Posterior cingulate gyrus (tissue), 11 donors: Measurements from ENCODE around the gene ARNT2.

Experiments
- DNase-seq, 10 donors: peaks; one replicate each; pipeline versions ENCODE4 v3.0.0 to v3.0.0-alpha.2; 2020 to 2021; ENCODE audit warnings: mixed read lengths in 3 of 10
- intact Hi-C: fragments of 100-400 bp; cut with DNase I; formaldehyde crosslinking; loops from one replicate; pipeline ENCODE4 v1.15.1; 2023

Gene ARNT2

GRCh38 chr15:80437334-80437891 is 33.2 kb downstream of the ARNT2 start:
- intact Hi-C loops: no loop called here
- DNase-seq: no peak

GRCh38 chr15:80439140-80439539 is 35.0 kb downstream of the ARNT2 start:
- intact Hi-C loops: no loop called here
- DNase-seq: no peak

GRCh38 chr15:80440024-80440423 is 35.8 kb downstream of the ARNT2 start:
- no peak for DNase-seq
- intact Hi-C loops: no loop called here

- no peak for DNase-seq
- intact Hi-C loops: no loop called here
These were observed 36.9 kb downstream of the ARNT2 start for GRCh38 chr15:80441041-80441440.

- no peak for DNase-seq
These were observed 37.5 kb downstream of the ARNT2 start for GRCh38 chr15:80441714-80442113.

GRCh38 chr15:80442728-80443403 is 38.7 kb downstream of the ARNT2 start:
- intact Hi-C loops: no loop called here
- no peak for DNase-seq

More at GRCh38 chr15:80441714-80442113, 37.5 kb downstream of the ARNT2 start:
- intact Hi-C loops: no loop called here

- no peak for DNase-seq
- intact Hi-C loops: no loop called here
These were observed 40.6 kb downstream of the ARNT2 start for GRCh38 chr15:80444680-80445251.

- intact Hi-C loops: no loop called here
- no peak for DNase-seq
These were observed 41.3 kb downstream of the ARNT2 start for GRCh38 chr15:80445300-80446041.

GRCh38 chr15:80447077-80447476 is 42.9 kb downstream of the ARNT2 start:
- intact Hi-C loops: no loop called here
- no peak for DNase-seq

GRCh38 chr15:80449825-80450224 is 45.6 kb downstream of the ARNT2 start:
- no peak for DNase-seq
- intact Hi-C loops: no loop called here

GRCh38 chr15:80450811-80451321 is 46.7 kb downstream of the ARNT2 start:
- intact Hi-C loops: no loop called here
- no peak for DNase-seq

- intact Hi-C loops: no loop called here
- DNase-seq: no peak
These were observed 48.0 kb downstream of the ARNT2 start for GRCh38 chr15:80452166-80452565.

GRCh38 chr15:80455051-80455648 is 51.0 kb downstream of the ARNT2 start:
- no peak for DNase-seq
- intact Hi-C loops: loop anchor here (1.0 to 5.0 kb wide), 4 partner anchors 57 to 516 kb away; no protein-coding TSS in a partner anchor

- peak in 7 of 10 donors; percentile 42 to 94 (median 67) for DNase-seq
- intact Hi-C loops: loop anchor here (1.0 to 5.0 kb wide), 4 partner anchors 56 to 515 kb away; no protein-coding TSS in a partner anchor
These were observed 51.7 kb downstream of the ARNT2 start for GRCh38 chr15:80455668-80456442.

- DNase-seq: no peak
- intact Hi-C loops: loop anchor here (5.0 kb wide), 2 partner anchors 55 to 110 kb away; no protein-coding TSS in a partner anchor
These were observed 52.6 kb downstream of the ARNT2 start for GRCh38 chr15:80456517-80457492.

- intact Hi-C loops: loop anchor here (5.0 kb wide), 2 partner anchors 54 to 109 kb away; no protein-coding TSS in a partner anchor
- no peak for DNase-seq
These were observed 53.7 kb downstream of the ARNT2 start for GRCh38 chr15:80457896-80458295.

- no peak for DNase-seq
- intact Hi-C loops: loop anchor here (5.0 kb wide), 2 partner anchors 54 to 109 kb away; no protein-coding TSS in a partner anchor
These were observed 54.4 kb downstream of the ARNT2 start for GRCh38 chr15:80458580-80458979.

GRCh38 chr15:80459380-80459779 is 55.2 kb downstream of the ARNT2 start:
- DNase-seq: no peak
- intact Hi-C loops: loop anchor here (5.0 kb wide), 2 partner anchors 53 to 108 kb away; no protein-coding TSS in a partner anchor
